Hindlimb muscle (tissue), 1 donor: ENCODE results near the gene JAKMIP1. TPM values are rescaled to one million over a fixed set of nuclear protein-coding genes. Genes with fewer than 3 reads are reported as not detected.

ENCODE experiments used
- DNase-seq: peaks from one replicate; pipeline ENCODE4 v3.0.0-alpha.2; 2013
- polyA plus RNA-seq: library from polyadenylated mRNA; unstranded; fragments of 120-200 nt; gene quantifications from one replicate; pipeline ENCODE4 v1.2.1, GENCODE V29; 2013; ENCODE audit not compliant: insufficient read length

The JAKMIP1 gene
- polyA plus RNA-seq, 1 donor: 0.14 TPM

- DNase-seq: no peak
These were observed 212.1 kb downstream of the JAKMIP1 start for GRCh38 chr4:5988086-5988845.

DNA sequence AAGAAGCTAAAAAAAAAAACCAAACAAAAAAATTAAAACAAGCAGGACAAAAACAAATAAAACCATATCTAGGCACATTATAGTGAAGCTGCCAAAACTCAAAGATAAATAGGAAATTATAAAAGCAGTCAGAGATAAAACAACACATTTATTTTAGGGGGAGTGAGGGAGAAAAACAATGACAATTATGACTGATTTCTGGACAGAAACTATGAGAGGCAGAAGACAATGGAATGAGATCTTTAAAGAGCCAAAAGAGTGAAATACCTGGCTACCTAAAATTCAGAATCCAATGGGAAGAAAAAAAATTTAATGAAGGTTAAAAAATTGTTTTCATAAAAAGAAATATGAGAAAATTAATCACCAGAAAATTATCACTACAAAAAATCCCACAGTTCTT is 215.5 kb downstream of the JAKMIP1 start:
- no peak for DNase-seq

GRCh38 chr4:5982156-5982973 is 218.0 kb downstream of the JAKMIP1 start:
- DNase-seq: no peak

GRCh38 chr4:5980436-5981155 is 219.8 kb downstream of the JAKMIP1 start:
- DNase-seq: peak; percentile 23

DNA sequence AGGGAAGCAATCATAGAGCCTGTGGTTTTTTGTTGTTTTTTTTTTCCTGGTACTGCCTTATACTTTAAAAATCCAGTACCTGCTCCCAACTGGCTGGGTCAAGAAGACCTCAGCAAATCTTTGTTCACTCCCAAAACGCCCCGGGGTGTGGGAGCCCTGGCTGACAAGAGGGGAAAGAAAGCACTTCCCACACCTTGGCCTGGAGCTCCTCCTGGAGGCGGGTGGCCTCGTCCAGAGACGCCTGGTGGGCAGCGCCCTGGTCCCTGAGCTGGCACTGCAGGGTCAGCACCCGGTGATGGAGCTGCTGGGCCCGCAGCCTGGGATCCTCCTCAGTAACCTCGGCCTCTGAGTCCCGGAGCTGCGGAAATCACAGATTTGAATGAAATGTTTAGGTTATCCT is 220.4 kb downstream of the JAKMIP1 start:
- no peak for DNase-seq

DNA sequence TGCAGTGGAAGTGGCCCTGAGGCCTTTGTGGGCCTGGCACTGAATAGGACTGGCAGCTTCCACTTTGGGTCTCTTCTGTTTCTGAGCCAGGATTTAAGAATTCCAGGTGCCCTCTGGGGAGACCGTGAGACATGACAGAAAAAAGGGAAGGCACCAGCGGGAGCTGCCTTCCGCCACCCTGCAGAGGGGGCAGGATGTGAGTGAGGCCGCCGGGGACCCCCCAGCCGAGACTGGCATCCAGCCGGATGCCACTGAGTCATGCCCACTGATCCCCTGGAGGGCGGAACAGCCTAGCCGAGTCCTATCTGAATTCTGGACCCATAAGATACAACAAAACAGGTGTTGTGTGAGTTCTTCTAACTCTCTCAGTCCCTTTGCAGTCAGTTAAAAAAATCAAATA is 223.4 kb downstream of the JAKMIP1 start:
- DNase-seq: no peak

DNA sequence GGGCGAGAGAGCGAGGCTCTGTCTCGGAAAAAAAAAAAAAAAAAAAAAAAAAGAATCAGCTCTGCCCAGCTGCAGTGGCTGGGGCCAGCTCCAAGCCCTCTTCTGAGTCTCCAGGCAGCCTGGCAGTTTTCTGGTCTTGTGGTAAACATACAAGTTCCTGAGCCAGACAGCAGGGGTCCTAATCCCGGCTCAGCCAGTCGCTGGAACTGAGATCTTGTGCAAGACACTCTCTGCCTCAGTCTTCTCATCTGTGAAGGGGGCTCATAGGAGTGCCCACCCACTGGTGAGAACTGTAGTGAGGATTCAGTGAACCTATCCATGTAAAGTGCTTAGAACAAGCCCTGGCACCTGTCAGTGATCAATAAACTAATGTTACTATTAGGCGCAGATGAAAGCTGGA is 223.9 kb downstream of the JAKMIP1 start:
- no peak for DNase-seq

Other genes starting within 250 kb of the JAKMIP1 start
- gene C4orf50, start 182.1 kb downstream of the JAKMIP1 start, polyA plus RNA-seq: not detected
- gene WFS1, start 69.3 kb upstream of the JAKMIP1 start, polyA plus RNA-seq: 22.9 TPM